ENCODE data around the gene KDM4D.
"Not testable (repeated sequence)": the region's sequence is repeated elsewhere in the genome, so short reads cannot be mapped to it uniquely, and the experiment has no call there.

Gene KDM4D
- 0.56 to 0.60 reads per million in 2 experiments for total RNA-seq

DNA sequence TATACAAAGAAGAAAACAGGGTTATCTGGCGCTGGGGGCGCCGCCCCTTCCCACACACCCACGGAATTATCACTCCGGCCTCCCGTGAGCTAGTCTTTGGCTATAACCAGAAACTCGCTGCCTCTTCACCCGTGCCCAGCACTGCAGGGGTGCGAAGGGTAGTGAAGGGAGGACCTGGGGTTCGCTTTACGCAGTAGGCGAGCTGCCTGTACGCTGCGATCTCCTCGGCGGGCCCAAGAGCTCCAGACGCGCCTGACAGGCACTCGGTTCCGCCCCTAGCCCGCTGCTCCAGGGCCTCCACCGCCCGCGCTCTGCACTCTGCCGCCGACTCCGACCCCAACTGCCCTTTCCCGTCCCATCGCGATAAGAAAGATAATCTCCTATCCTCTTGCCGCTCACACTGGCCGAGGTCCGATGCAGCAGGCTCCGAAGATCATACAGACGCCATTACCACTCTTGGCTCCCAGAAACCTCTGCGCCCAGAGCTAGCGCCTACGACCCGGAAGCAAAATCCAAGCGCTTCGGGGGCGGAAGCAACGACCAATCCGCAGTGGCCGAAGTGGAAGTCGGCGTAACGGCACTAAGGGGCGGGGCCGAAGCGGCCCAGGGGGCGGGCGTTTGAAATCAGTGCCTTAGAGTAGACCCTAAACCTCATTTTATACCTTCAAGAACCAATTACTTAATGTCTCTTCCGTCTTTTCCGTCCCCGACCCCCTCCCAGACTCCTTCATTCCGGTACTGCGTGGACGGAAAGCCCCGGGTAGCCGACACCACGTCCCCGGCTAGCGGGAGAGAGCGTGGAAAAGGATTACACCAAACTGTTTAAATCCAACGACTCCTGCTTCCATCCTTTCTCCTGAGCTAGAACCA lies at the start of gene KDM4D, which contains the start of gene CWC15:
KDM4D (plus strand) TSS at position 611 of the 870 bp plus-strand sequence. CDS start 23,664 bp downstream, outside the sequence.
CWC15 (minus strand) TSS at position 458 of the 870 bp plus-strand sequence. CDS start 1,371 bp downstream, outside the sequence.
- DNase-seq (ENCODE audit: low read depth): peak; percentile 92

DNA sequence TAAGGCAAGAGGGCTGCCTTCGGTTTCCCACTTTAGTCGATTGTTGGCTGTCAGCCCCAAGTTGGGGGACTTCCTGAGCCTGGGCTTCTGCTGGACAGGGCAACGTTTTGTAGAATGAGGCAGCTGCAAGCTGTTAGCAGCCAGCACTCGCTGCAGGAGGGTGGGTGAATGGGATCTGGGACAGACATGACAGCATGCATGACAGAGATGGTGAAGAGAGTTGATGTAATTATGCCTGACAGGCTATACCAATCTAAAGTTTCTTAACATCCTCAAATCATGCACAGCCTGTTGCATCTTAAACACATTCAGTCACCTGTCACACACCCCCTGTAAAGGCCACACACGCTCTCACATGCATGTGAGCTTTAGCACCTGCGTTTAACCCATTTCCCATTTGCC lies 49.3 kb upstream of the KDM4D start:
- DNase-seq (ENCODE audit: low read depth): no peak

DNA sequence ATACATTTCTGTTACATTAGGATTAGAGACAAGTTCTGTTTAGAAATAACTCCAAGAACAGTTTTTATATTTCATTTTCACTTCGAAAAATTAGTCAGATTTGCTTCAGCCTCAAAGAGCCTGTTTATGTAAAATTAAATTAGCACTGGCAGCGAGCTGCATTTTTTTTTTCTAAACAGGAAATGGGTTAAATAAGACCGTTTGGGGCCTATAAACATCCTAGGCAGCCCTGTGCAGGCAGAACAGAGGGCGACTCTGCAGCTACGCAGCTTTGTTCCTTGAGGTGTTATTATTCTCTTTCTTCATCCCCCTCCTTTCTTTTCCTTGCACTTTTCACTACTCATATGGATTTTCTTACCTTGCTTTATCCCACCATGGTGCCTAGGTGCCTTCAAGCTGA lies 48.9 kb upstream of the KDM4D start:
- no peak for DNase-seq (ENCODE audit: low read depth)

DNA sequence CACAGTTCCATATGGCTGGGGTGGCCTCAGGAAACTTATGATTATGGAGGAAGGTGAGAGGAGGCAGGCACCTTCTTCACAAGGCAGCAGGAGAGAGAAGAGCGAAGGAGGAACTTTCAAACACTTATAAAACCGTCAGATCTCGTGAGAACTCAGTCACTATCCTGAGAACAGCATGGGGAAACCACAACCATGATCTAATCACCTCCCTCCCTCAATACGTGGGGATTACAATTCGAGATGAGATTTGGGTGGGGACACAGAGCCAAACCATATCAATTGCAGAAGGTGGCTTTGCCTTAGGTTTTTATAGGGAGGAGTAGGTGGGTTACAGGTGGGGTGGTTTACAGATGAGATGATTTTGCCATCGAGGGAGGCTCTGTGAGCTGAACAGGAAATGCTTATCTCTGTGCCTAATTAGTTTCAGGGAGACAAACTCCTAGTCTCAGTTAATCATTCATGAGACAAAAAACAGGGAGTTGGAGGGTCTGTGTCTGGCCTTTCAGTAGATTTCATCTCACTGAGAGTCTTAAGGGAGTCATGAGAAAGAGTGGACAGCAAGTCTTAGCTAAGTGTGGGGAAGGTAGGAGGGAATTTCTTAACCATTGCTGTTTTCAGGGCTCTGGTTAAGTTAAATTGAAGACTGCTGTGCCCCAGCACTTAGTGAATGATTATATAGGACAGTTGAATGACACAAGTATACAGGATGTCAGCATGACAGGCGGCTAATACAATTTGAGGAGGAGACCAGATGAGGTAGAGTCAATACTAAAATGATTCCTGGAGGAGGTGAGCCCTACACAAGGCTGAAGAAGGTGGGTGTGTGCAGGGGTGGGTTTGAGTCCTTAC lies 47.9 kb upstream of the KDM4D start:
- no peak for DNase-seq (ENCODE audit: low read depth)

DNA sequence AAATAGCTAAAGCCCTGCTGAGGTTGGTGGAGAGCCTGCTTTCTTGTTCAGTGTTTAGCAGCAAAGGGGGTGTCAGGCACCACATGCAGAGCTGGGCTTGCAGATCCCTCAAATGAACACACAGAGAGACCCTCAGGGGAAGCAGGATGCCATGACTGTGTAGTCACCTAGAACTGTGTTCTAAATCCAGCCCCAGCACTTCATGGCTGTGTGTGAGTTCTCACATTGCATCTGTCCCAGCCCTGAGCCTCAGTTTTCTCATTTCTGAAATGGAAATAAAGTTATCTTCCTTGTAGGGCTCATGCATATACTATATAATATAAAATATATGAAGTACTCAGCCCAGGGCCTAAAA lies 47.3 kb upstream of the KDM4D start:
- DNase-seq (ENCODE audit: low read depth): no peak

DNA sequence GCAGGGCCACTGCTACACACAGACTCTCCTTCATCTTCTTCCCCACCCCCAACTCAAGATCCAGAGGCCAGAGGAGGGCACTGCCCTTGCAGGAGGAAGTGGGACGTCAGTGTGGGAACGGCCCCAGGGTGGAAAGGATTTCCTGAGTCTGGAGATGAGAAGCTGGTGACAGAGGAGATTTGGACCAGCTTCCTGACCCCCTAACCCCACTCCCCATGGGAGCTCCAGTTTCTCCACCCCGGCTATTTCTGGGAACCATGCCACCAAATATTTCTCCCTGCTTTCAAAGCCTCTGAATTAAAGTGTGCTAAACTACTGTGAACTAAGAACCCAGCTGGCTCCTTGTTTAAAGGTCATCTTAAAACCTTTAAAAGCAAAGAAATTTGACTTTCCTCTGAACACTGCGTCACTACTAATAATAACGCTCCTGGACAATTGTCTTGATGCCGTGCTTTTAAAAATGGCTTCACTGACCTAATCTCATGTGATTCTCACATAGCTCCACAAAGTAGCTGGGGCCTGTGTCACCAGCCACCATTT lies 46.7 kb upstream of the KDM4D start:
- no peak for DNase-seq (ENCODE audit: low read depth)

DNA sequence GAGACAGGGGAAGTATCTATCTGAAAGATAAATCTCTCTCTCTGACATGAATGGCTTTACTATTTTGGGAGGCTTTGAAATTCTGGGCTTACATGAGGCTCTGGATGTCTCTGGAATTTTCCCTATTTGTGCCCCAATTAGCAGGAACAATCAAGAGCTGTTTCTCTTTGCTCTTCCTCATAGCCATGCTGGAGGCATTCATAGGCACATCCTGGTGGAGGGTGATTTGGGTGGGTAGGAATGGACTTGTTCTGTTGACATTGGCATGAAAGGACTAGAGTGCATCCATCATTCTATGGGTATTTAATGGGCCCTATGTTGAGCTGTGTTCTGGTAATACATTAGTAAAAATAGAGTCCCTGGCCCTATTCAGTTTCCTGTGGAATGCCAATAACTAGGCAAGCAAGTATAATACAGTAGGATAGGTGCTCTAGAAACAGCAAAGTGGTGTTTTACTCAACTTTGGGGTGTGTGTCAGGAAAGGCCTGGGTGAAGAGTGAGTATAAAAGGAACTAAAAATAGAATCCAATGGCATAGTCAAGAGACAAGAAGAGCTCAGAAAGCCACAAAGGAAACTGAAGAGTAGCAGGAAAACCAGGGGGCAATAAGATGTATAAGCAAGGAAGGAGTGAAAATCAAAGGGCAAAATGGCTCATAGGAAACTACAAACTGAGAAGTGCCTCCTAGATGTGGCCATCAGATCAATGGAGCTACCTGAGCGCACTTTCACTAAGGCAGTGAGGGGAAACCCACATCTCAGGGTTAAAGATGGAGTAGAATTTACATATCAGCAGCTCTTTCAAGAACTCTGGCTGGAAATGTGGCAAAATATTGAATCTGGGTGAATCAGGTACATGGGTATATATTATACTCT lies 45.2 kb upstream of the KDM4D start:
- DNase-seq (ENCODE audit: low read depth): no peak

DNA sequence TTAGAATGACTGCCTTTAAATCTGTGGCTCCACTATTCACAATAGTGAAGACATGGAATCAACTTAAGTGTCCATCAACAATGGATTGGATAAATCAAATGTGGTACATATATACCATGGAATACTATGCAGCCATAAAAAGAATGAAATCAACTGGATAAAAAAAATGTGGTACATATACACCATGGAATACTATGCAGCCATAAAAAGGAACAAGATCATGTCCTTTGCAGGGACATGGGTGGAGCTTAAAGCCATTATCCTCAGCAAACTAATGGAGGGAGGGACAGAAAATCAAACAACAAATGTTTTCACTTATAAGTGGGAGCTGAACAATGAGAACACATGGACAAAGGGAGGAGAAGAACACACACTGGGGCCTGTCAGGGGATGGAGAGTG lies 41.4 kb upstream of the KDM4D start:
- DNase-seq (ENCODE audit: low read depth): not testable (repeated sequence)

DNA sequence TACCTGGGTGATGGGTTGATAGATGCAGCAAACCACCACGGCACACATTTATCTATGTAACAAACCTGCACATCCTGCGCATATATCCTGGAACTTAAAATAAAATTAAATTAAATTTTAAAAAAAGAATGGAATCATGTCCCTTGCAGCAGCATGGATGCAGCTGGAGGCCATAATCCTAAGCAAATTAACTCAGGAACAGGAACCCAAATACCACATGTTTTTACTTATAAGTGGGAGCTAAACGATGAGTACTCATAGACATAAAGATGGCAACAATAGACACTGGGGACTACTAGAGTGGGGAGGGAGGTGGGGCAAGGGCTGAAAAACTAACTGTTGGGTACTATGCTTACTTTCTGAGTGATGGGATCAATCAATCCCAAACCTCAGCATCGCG lies 41.0 kb upstream of the KDM4D start:
- DNase-seq (ENCODE audit: low read depth): no peak

DNA sequence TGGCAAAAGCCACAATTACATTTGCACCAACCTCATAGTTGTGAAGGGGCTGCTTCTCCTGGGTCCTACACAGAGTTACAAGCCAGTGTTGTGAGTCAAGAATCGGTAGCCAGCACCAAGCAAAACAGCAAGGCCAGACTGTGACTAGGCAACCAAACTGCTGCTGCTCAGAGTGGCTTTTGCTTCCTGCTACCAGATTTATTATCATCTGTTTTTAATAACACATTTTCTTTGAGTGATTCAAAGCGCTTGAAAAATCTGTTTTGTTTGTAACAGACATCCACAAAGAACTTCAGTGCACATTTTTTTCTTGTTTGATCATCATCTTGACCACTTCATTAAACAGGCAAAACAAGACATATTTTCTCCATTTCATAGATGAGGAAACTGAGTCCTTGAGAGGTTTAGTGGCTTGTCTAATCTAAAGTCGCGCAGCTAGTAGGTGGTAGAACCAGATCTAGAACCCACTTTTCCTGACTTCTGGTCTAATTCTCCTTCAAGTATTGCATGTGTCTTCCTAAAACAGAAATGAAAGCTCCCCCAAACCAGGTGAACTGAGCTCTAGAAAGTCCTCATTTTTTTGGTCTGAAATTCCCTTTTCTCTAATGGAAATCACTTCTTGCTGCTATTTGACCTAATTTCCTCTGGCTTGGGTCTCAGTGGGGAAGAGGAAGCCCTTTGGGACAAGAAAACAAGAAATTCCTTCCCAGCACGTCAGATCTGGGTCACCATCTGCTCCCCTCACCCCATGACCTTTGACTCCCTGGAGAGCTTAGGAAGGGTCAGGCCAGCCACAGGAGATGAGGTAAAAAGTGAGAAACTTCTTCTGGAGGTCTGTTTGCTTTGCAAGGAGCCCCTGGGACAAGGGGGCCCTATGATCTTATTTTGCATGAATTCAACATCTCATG lies 40.0 kb upstream of the KDM4D start:
- DNase-seq (ENCODE audit: low read depth): no peak

DNA sequence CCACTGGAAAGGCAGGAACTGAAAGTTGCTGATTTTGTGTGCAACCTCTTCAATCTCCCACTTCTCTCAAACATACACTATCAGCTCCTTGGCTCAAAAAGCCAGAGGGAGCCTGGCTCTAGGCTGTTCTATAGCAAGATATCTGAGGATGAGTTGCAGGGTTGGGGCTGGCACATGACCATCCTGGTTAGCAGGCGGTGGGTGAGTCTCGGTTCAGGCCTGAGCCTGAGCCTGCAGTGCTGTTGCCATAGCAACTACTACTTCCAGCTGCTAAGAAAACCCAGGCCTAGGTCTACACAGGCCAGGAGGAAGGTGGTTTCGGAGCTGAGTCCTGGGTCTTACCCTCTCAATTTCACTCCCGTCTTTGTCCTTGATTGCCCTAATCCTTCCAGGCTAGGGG lies 39.1 kb upstream of the KDM4D start:
- DNase-seq (ENCODE audit: low read depth): no peak

DNA sequence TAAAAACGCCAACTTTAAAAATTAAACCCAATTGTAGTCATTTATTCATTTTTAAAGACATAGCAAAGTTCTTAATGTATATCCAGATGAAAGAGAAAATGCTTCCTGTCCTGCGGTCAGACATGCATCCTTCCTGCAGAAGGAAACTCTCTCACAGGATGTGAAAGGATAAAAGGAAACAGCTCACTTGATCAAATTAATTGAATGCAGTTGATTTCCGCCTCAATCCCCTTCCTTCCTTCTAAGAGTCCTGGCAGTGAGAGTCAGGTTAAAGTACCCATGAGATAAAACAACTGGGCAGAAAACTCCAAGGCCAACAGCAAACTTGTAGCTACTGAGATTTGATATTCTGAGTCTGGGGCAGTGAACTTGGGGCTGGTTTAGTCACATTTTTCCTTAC lies 38.7 kb upstream of the KDM4D start:
- no peak for DNase-seq (ENCODE audit: low read depth)

DNA sequence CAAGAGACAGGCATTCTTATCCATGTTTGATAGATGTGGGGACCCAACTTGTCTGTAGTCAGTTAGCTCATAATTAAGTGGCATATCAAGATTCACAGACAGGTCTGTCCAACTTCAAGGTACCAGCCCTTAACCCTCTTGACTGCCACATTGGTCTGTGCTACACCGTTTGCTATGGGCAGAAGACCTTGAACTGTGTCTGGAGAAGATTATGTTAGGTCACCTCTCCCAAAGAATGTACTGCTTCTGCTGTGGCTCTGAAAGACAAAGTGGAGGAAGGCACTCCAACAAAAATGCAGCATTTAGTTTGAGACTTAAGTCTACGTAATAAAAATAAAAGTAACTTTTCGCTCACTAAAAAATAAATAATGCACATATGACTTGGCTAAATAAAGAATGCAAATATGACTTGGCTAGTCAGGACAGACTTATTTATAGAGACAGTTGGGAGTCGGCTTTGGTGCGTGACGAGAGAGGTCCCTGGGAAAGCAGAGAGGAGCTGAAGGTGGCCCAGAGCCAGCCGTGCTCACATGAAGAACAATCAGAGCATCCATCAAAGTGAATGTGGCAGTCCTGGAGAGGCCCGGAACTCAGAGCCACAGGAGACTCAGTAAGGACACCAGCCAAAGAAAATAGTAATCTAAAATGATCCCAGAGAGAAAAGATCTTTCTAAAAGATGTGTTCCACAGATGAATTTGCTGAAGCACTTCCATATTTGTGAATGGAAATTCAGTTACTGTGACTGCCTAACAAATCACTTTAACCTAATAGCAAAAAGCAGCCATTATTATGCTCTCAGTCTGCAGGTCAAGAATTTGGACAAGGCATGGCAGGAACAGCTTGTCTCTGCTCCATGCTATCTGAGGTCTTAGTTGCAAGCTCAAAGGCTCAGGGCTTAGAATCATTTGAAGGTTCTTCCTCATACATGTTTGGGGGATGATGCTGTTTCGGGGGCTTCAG lies 35.1 kb upstream of the KDM4D start:
- DNase-seq (ENCODE audit: low read depth): no peak

DNA sequence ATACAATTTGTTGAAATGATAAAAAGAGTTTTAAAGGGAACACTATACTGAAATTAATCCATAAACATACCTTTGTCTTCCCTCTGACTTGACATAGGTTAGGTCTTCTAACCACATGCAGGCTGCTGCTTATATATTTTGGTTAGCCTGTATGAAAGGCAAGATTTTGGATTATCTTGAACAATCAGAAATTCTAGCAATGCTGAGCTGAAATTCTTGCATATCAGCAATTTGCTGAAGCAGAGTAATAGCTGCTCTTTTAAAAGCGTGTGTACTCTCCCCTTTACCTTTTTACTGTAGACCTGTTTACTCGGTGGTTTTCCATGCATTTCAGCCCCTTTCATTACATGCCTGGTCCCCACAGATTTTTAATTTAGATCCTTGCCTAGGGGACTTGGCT lies 34.2 kb upstream of the KDM4D start:
- DNase-seq (ENCODE audit: low read depth): no peak

DNA sequence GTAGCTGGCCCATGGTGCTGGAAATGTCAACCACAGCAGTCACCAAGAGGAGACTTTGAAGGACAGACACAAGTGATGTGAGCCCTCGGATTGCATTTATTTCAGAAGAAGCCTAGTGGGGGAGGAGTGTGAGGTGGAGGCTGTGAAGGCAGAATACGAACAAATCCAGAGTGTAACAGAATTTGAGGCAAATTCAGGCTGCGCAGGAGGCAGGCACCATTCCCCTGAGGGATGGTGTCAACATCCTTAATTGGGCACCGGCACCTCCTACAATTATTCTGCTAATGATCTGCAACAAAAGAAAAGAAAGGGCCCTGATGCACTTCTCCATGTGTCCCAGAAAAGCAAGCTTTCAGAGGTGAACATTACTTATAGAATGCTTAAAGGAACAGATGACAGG lies 32.4 kb upstream of the KDM4D start:
- no peak for DNase-seq (ENCODE audit: low read depth)

DNA sequence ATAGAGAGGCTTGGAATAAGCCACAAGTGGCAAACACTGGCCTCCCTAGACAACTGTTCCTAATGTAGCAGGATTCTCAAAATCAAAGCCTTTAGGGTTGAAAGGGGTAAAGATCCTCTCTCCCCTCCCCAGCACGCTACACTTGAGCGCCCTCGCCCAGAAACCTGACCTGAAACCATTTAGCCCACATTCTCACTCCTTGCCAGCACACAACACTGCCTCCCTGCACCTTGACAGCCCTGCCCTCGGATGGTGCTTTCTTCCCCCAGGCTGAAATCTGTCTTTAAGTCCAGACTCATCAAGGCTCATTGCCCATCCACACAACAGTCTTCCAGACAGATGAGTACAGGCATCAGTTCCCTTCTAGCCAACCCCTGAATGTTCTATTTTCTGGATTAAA lies 26.7 kb upstream of the KDM4D start:
- no peak for DNase-seq (ENCODE audit: low read depth)

DNA sequence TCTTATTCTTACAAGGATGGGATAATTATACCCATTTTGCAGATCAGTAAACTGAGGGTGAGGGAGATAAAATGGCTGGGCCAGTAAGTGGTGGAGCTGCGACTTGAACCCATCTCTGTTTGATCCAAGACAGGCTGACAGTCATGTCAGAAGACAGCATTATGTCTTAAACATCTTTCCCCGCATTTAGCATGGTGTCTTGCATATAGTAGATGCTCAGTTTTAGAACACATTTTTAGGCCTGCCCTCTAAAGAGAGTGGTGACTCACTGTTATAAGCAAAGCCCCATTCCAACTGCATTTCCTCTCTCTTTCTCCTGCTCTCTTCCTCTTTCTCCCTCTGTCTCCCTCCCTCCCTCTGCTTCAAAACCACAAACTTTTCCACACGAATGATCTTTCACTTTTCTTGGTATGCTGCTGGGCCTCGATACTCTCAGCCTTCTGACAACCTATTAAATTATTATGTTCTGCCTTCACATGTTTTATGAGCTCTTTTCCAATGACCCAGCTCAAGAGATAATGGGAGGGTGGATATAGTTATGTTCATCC lies 25.4 kb upstream of the KDM4D start:
- DNase-seq (ENCODE audit: low read depth): no peak

DNA sequence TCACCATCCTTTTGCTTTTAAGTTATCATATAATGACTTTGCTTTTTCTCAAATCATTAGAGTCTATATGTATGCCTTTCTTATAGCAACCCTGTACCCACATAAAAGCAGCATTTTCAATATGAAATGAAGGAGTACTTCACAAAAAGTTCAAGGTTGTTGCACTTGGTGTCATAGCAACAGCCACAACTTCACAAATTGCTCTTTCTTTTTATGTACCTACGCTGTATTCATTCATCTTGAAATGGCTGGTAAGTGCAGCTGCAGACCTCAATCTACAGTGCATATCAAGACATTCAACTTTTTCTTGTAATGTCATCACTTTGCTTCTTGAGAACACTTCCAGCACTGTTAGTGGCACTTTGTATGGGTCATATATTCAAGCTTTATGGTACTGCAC lies 18.8 kb upstream of the KDM4D start:
- no peak for DNase-seq (ENCODE audit: low read depth)

DNA sequence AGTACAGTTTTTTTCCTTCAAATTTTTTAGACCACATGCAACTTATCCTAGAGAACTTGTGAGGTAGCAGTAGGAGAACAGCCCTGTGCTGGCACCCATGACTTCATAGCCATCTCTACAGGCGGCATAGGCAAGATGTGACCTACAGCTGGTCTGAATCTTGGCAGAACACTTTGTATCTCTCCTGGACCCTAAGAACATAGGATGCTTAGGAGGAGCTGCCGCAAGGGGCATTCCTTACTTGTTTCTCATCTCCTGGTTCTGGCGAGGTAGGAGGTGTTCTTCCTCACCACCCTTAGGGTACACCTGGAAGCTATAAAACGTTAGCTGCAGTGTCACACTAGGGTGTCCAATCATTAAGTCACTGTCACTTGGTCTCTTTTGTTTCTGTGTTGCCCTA lies 16.5 kb upstream of the KDM4D start:
- DNase-seq (ENCODE audit: low read depth): no peak
